Ovary (tissue), 3 donors: Measurements from ENCODE around the gene B3GALT5.

ENCODE experiments used
- EP300 ChIP-seq: sonication (generic); formaldehyde crosslinking; IDR thresholded peaks from one replicate; pipeline ENCODE4 v1.6.1; 2017; ENCODE audit warnings: antibody characterized with exemption
- POLR2A ChIP-seq: fragments of 450-650 bp; IDR thresholded peaks from one replicate; pipeline ENCODE4 v1.6.1; 2017; ENCODE audit warnings: antibody characterized with exemption, mild to moderate bottlenecking, moderate library complexity
- TF ChIP-seq, protein P1 (sequence below), 3 donors: fragments of 450-650 bp in 2 of 3; fragments of 200-600 bp in 1 of 3; IDR thresholded peaks; one replicate each; pipeline versions ENCODE4 v1.5.1 to v1.8.0; 2016 to 2022; ENCODE audit warnings: antibody characterized with exemption in 3 of 3, mild to moderate bottlenecking in 1 of 3
- donor health status: DM: no; HTN: no; CAD: no.

DNA sequence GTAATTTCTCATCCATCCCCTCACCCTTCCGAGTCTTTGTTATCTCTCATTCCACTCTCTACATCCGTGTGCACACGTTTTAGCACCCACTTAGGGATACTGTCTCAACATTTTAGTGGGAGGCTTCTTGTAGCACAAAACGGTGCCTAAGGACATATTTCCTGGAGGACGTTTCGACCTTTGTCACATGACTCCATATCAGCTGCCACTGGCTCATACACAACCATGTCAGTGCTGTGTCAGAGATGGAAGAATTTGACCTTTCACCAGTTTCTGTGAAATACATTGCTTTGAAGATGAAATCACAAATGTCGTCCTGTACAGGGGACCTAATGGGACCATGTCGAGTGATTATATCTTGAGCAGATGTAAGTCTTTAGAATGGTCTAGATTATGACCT, 15.6 kb downstream of the B3GALT5 start:
- TF ChIP-seq, protein P1, sequence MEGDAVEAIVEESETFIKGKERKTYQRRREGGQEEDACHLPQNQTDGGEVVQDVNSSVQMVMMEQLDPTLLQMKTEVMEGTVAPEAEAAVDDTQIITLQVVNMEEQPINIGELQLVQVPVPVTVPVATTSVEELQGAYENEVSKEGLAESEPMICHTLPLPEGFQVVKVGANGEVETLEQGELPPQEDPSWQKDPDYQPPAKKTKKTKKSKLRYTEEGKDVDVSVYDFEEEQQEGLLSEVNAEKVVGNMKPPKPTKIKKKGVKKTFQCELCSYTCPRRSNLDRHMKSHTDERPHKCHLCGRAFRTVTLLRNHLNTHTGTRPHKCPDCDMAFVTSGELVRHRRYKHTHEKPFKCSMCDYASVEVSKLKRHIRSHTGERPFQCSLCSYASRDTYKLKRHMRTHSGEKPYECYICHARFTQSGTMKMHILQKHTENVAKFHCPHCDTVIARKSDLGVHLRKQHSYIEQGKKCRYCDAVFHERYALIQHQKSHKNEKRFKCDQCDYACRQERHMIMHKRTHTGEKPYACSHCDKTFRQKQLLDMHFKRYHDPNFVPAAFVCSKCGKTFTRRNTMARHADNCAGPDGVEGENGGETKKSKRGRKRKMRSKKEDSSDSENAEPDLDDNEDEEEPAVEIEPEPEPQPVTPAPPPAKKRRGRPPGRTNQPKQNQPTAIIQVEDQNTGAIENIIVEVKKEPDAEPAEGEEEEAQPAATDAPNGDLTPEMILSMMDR (IDR thresholded peaks at IDR 0.05), result no peak
- no peak for TF ChIP-seq POLR2A
- no peak for TF ChIP-seq EP300
